H1 (cell line): ENCODE measurements around the gene AFTPH. TPM values are rescaled to one million over a fixed set of nuclear protein-coding genes. Genes with fewer than 3 reads are reported as not detected.

ENCODE experiments used
- CTCF ChIA-PET: fragments of 300-600 bp; sonication (Branson Sonifier 250); formaldehyde crosslinking; loops from one replicate; lab custom pipeline; 2021; ENCODE audit not compliant: partially characterized antibody; lab: Charles Lee
- POLR2A ChIA-PET: fragments of 300-600 bp; sonication (Branson Sonifier 250); formaldehyde crosslinking; loops from one replicate; lab custom pipeline; 2021; ENCODE audit warnings: inconsistent platforms; ENCODE audit not compliant: partially characterized antibody; lab: Charles Lee
- DNase-seq, 2 experiments: peaks; one replicate each; pipeline versions ENCODE4 v3.0.0 to v3.0.0-alpha.2; 2010 to 2022; ENCODE audit warnings: low spot score in 2 of 2, low read depth in 1 of 2, mixed read lengths in 1 of 2
- FAIRE-seq: peaks from 2 replicates; lab custom pipeline; 2011; peaks lifted over from hg19 to GRCh38; lab: Jason Lieb, UNC
- H2AFZ ChIP-seq: 2 replicates; pipeline ENCODE4 v1.8.1; 2012; ENCODE audit warnings: low read length, inconsistent platforms
- H2AK5ac ChIP-seq: 2 replicates; pipeline ENCODE4 v1.6.1; 2013; ENCODE audit warnings: low read depth, low read length
- H2BK120ac ChIP-seq: replicated peaks from 2 replicates; pipeline ENCODE3; 2013; ENCODE audit warnings: low read depth, low read length, inconsistent platforms
- H2BK12ac ChIP-seq: 2 replicates; pipeline ENCODE4 v1.6.1; 2013; ENCODE audit warnings: low read depth, low read length
- H2BK15ac ChIP-seq: 2 replicates; pipeline ENCODE4 v1.6.1; 2013; ENCODE audit warnings: low read length
- H2BK20ac ChIP-seq: 2 replicates; pipeline ENCODE4 v1.6.1; 2013; ENCODE audit warnings: low read length
- H2BK5ac ChIP-seq: 2 replicates; pipeline ENCODE4 v1.6.1; 2013; ENCODE audit warnings: low read depth, low read length
- H3K14ac ChIP-seq: 2 replicates; pipeline ENCODE4 v1.6.1; 2013; ENCODE audit warnings: inconsistent platforms; ENCODE audit not compliant: insufficient read length
- H3K18ac ChIP-seq: 2 replicates; pipeline ENCODE4 v1.6.1; 2013; ENCODE audit warnings: low read length; ENCODE audit errors: extremely low read depth
- H3K23ac ChIP-seq: 2 replicates; pipeline ENCODE4 v1.6.1; 2013; ENCODE audit warnings: inconsistent platforms; ENCODE audit not compliant: insufficient read length
- H3K23me2 ChIP-seq: 2 replicates; pipeline ENCODE4 v1.6.1; 2013; ENCODE audit warnings: low read depth, low read length
- H3K27ac ChIP-seq: 2 replicates; pipeline ENCODE4 v1.6.1; 2011; ENCODE audit warnings: low read depth, low read length, inconsistent platforms
- H3K27me3 ChIP-seq, 4 experiments: replicated peaks in 1 of 4; 1 replicate in 1 of 4; 2 replicates in 3 of 4; pipeline versions ENCODE4 v1.6.1 to v1.8.1; 2011 to 2013; ENCODE audit warnings: low read length in 3 of 4, mild to moderate bottlenecking in 3 of 4, inconsistent platforms in 2 of 4, mixed read lengths in 2 of 4, moderate library complexity in 1 of 4; ENCODE audit not compliant: control insufficient read depth in 3 of 4, insufficient read depth in 3 of 4; ENCODE audit errors: extremely low read depth in 1 of 4
- H3K36me3 ChIP-seq, 4 experiments: 2 replicates each; pipeline versions ENCODE4 v1.6.1 to v1.8.1; 2011 to 2013; ENCODE audit warnings: mild to moderate bottlenecking in 4 of 4, low read length in 3 of 4, moderate library complexity in 2 of 4, control low read depth in 1 of 4, inconsistent platforms in 1 of 4; ENCODE audit not compliant: insufficient read depth in 4 of 4, control insufficient read depth in 2 of 4
- H3K4ac ChIP-seq: replicated peaks from 2 replicates; pipeline ENCODE3; 2013; ENCODE audit warnings: low read length, low read depth, mixed read lengths, inconsistent platforms; ENCODE audit not compliant: insufficient read length
- H3K4me1 ChIP-seq, 4 experiments: replicated peaks in 1 of 4; 1 replicate in 1 of 4; 2 replicates in 3 of 4; pipeline versions ENCODE4 v1.6.1 to v1.8.1; 2011 to 2013; ENCODE audit warnings: low read length in 3 of 4, inconsistent platforms in 2 of 4, mixed read lengths in 1 of 4; ENCODE audit not compliant: insufficient read depth in 4 of 4, control insufficient read depth in 3 of 4
- H3K4me2 ChIP-seq, 2 experiments: 2 replicates each; pipeline versions ENCODE4 v1.6.1 to v1.8.1; 2011 to 2013; ENCODE audit warnings: low read depth in 2 of 2, low read length in 2 of 2, control low read depth in 1 of 2, inconsistent platforms in 1 of 2, mild to moderate bottlenecking in 1 of 2; ENCODE audit not compliant: insufficient read depth in 1 of 2
- H3K4me3 ChIP-seq, 4 experiments: fragments of 200-600, 300-600 bp in 1 of 4; sonication (generic), shearing (Covaris generic), sonication (Bioruptor Twin) in 1 of 4; 2 replicates each; pipeline versions ENCODE4 v1.5.1 to v1.8.1; 2011 to 2016; ENCODE audit warnings: low read length in 4 of 4, low read depth in 3 of 4, control low read depth in 2 of 4, inconsistent platforms in 2 of 4, mild to moderate bottlenecking in 2 of 4, mixed read lengths in 1 of 4, moderate library complexity in 1 of 4; ENCODE audit not compliant: insufficient read depth in 2 of 4; ENCODE audit errors: extremely low read depth in 1 of 4
- H3K56ac ChIP-seq: replicated peaks from 2 replicates; pipeline ENCODE3; 2013; ENCODE audit warnings: low read depth, mild to moderate bottlenecking, mixed read lengths, low read length, inconsistent platforms; ENCODE audit not compliant: insufficient read length
- H3K79me1 ChIP-seq: 2 replicates; pipeline ENCODE4 v1.6.1; 2013; ENCODE audit warnings: low read depth, low read length, control low read depth
- H3K79me2 ChIP-seq, 2 experiments: 2 replicates each; pipeline versions ENCODE4 v1.6.1 to v1.8.1; 2012 to 2013; ENCODE audit warnings: low read length in 2 of 2, mild to moderate bottlenecking in 2 of 2, inconsistent platforms in 1 of 2; ENCODE audit not compliant: insufficient read depth in 2 of 2, control insufficient read depth in 1 of 2
- H3K9ac ChIP-seq, 4 experiments: replicated peaks in 1 of 4; 1 replicate in 1 of 4; 2 replicates in 3 of 4; pipeline versions ENCODE4 v1.6.1 to v1.8.1; 2011 to 2013; ENCODE audit warnings: low read depth in 3 of 4, low read length in 3 of 4, control low read depth in 2 of 4, mild to moderate bottlenecking in 2 of 4, moderate library complexity in 2 of 4, inconsistent platforms in 1 of 4; ENCODE audit errors: extremely low read depth in 1 of 4
- H3K9me3 ChIP-seq, 2 experiments: 2 replicates each; pipeline versions ENCODE4 v1.6.1 to v1.8.1; 2012 to 2013; ENCODE audit warnings: mild to moderate bottlenecking in 2 of 2, moderate library complexity in 2 of 2, control low read depth in 1 of 2, inconsistent platforms in 1 of 2, low read depth in 1 of 2, low read length in 1 of 2, mixed read lengths in 1 of 2; ENCODE audit not compliant: insufficient read depth in 2 of 2
- H4K20me1 ChIP-seq, 2 experiments: replicated peaks in 1 of 2; 2 replicates each; pipeline versions ENCODE3 to v1.8.1; 2011 to 2013; ENCODE audit warnings: inconsistent platforms in 2 of 2, low read length in 2 of 2, mild to moderate bottlenecking in 1 of 2; ENCODE audit not compliant: insufficient read depth in 2 of 2, control insufficient read depth in 1 of 2
- H4K5ac ChIP-seq: 2 replicates; pipeline ENCODE4 v1.6.1; 2013; ENCODE audit warnings: low read length, low read depth, mixed read lengths, inconsistent platforms; ENCODE audit not compliant: insufficient read length
- H4K8ac ChIP-seq: 2 replicates; pipeline ENCODE4 v1.8.0; 2013; ENCODE audit warnings: mild to moderate bottlenecking, moderate library complexity, low read length, inconsistent platforms; ENCODE audit not compliant: insufficient read depth; ENCODE audit errors: extremely low read depth
- H4K91ac ChIP-seq: replicated peaks from 2 replicates; pipeline ENCODE3; 2013; ENCODE audit warnings: low read length, mixed read lengths, inconsistent platforms; ENCODE audit not compliant: insufficient read length
- CHD2 ChIP-seq: IDR thresholded peaks from 2 replicates; pipeline ENCODE4 v1.6.1; 2012; ENCODE audit warnings: low read length, improper control_type of control experiment
- GABPA ChIP-seq: IDR thresholded peaks from 2 replicates; pipeline ENCODE4 v1.6.1; 2011; ENCODE audit warnings: mild to moderate bottlenecking, low read length, moderate library complexity, borderline replicate concordance; ENCODE audit not compliant: insufficient read depth
- POU5F1 ChIP-seq: IDR thresholded peaks from 2 replicates; pipeline ENCODE4 v1.6.1; 2011; ENCODE audit warnings: low read depth, mild to moderate bottlenecking, low read length, moderate library complexity
- WGBS, 2 experiments: shearing (Covaris generic) in 1 of 2; methylation state at CpG; one replicate each; pipeline versions ENCODE4 v1.1.6 to v1.1.7; 2013 to 2015; ENCODE audit warnings: low lambda C conversion rate in 2 of 2, mixed read lengths in 2 of 2, inconsistent platforms in 1 of 2, low coverage in 1 of 2, missing lambda C conversion rate in 1 of 2; ENCODE audit not compliant: insufficient replicate concordance in 2 of 2, insufficient coverage in 1 of 2, insufficient read length in 1 of 2; ENCODE audit errors: extremely low coverage in 1 of 2, missing lambda C conversion rate in 1 of 2; 5-methylcytosine and 5-hydroxymethylcytosine counted together
- polyA plus RNA-seq, 7 experiments: library from polyadenylated mRNA; depleted of rRNA in 3 of 7; stranded (reverse) in 5 of 7; unstranded in 2 of 7; fragments of >200 nt in 5 of 7; fragments of 200-250 nt in 2 of 7; gene quantifications; 1 replicate in 5 of 7; 2 replicates in 1 of 7; 4 replicates in 1 of 7; pipeline versions ENCODE4 v1.2.1 to v1.2.3, GENCODE V29; 2011 to 2013; ENCODE audit warnings: missing spikeins in 2 of 7, mixed read lengths in 2 of 7
- total RNA-seq: library from RNA; stranded (reverse); fragmentation: NEBNext Ultra II Directional; extraction: Animal tissue kit (Norgen Biotek cat#: 25700); gene quantifications from 2 replicates; pipeline ENCODE4 v1.2.1, GENCODE V29; 2021
- TF ChIP-seq, protein P1 (sequence below): IDR thresholded peaks from 2 replicates; pipeline ENCODE4 v1.6.1; 2012; ENCODE audit warnings: low read length, inconsistent platforms

Gene AFTPH
- total and polyA plus RNA-seq, 2 of the 8 experiments (the other 6 are each of a cell fraction or from before 2014, with no cell fraction given), result 7.3 to 15.0 TPM

- H4K5ac ChIP-seq, result no peak overlapping the region
- CTCF ChIA-PET, result interaction anchor here (1.0 to 27.4 kb wide), 8 partner anchors 2 to 243 kb away, joined by 3 to 389 read pairs (median 27); partner anchors contain the start of gene SERTAD2
- peaks cover 0 to 2% of the 10 kb centered on the region in 2 experiments for H4K20me1 ChIP-seq
- no peak overlapping the region for H3K56ac ChIP-seq
- peaks cover 5 to 21% (median 11%) of the 10 kb centered on the region in 4 experiments; a peak in 6 of 7 replicates for H3K4me1 ChIP-seq
- H2AFZ ChIP-seq, result no peak overlapping the region
- no peak overlapping the region for H3K9ac ChIP-seq
- H3K79me1 ChIP-seq, result no peaks in the 10 kb centered on the region
- H3K23me2 ChIP-seq, result no peaks in the 10 kb centered on the region
- no peak overlapping the region for H4K91ac ChIP-seq
- no peaks in the 10 kb centered on the region for H3K27me3 ChIP-seq
- H3K27ac ChIP-seq, result no peak overlapping the region
- no peak for FAIRE-seq
- H3K79me2 ChIP-seq, result no peaks in the 10 kb centered on the region
- H2BK15ac ChIP-seq, result no peak overlapping the region
- H3K4me2 ChIP-seq, result no peak overlapping the region
- no peak overlapping the region for H3K18ac ChIP-seq
- no peak overlapping the region for H2BK20ac ChIP-seq
- H3K9me3 ChIP-seq, result no peaks in the 10 kb centered on the region
- no peak overlapping the region for H2BK120ac ChIP-seq
- no peak overlapping the region for H3K23ac ChIP-seq
- no peak overlapping the region for H3K4me3 ChIP-seq
- 83% methylated on average over 6 of the region's 6 CpGs; no CpG with 5 or more reads in 1 of the 2 experiments for WGBS, 2 experiments
- peak in 1 of 2 experiments; percentile 39 for DNase-seq
- no peaks in the 10 kb centered on the region for H3K36me3 ChIP-seq
- H2AK5ac ChIP-seq, result no peak overlapping the region
- POLR2A ChIA-PET, result no interaction called here
- no peak overlapping the region for H3K14ac ChIP-seq
- H3K4ac ChIP-seq, result no peak overlapping the region
- H4K8ac ChIP-seq, result no peak overlapping the region
- H2BK12ac ChIP-seq, result no peak overlapping the region
- H2BK5ac ChIP-seq, result no peak overlapping the region
- TF ChIP-seq POU5F1 (no peak), GABPA (no peak), CHD2 (no peak)
- TF ChIP-seq, protein P1, sequence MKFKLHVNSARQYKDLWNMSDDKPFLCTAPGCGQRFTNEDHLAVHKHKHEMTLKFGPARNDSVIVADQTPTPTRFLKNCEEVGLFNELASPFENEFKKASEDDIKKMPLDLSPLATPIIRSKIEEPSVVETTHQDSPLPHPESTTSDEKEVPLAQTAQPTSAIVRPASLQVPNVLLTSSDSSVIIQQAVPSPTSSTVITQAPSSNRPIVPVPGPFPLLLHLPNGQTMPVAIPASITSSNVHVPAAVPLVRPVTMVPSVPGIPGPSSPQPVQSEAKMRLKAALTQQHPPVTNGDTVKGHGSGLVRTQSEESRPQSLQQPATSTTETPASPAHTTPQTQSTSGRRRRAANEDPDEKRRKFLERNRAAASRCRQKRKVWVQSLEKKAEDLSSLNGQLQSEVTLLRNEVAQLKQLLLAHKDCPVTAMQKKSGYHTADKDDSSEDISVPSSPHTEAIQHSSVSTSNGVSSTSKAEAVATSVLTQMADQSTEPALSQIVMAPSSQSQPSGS, result no peak
Observed at GRCh38 chr2:64624108-64624610, 100.0 kb downstream of the AFTPH start.
